Stimulated activated naive B cell treated with anti-CD40 and anti-IgM and Interleukin-4, amounts not matched to agents 10 μg/mL and 1 μg/mL and 100 μg/mL, for 72 hours (primary cell): Measurements from ENCODE around the gene MCF2L.
"Not testable (repeated sequence)": the region's sequence is repeated elsewhere in the genome, so short reads cannot be mapped to it uniquely, and the experiment has no call there.

Source experiments
- ATAC-seq, 2 donors: fragments of 150-1000 bp; cut with Tn5 transposase; replicated peaks; 2 replicates each; pipeline ENCODE4 v1.10.0; 2021; ENCODE audit warnings: moderate library complexity in 1 of 2
- DNase-seq: peaks from one replicate; pipeline ENCODE4 v3.0.0; 2021
- H3K27ac Mint-ChIP-seq: one replicate; pipeline ENCODE4 v1.8.0; 2022; ENCODE audit warnings: mild to moderate bottlenecking, mixed read lengths
- H3K27me3 Mint-ChIP-seq, 2 donors: one replicate each; pipeline ENCODE4 v1.8.0; 2022; ENCODE audit warnings: mixed read lengths in 2 of 2
- H3K36me3 Mint-ChIP-seq, 2 donors: one replicate each; pipeline ENCODE4 v1.8.0; 2022; ENCODE audit warnings: mixed read lengths in 2 of 2, mild to moderate bottlenecking in 1 of 2
- H3K4me1 Mint-ChIP-seq, 2 donors: one replicate each; pipeline ENCODE4 v1.8.0; 2022; ENCODE audit warnings: mixed read lengths in 2 of 2, mild to moderate bottlenecking in 1 of 2
- H3K4me3 Mint-ChIP-seq, 2 donors: one replicate each; pipeline ENCODE4 v1.8.0; 2022; ENCODE audit warnings: mild to moderate bottlenecking in 2 of 2, mixed read lengths in 2 of 2, moderate library complexity in 1 of 2
- H3K9me3 Mint-ChIP-seq, 2 donors: one replicate each; pipeline ENCODE4 v1.8.0; 2022; ENCODE audit warnings: mixed read lengths in 2 of 2, mild to moderate bottlenecking in 1 of 2

Gene MCF2L

DNA sequence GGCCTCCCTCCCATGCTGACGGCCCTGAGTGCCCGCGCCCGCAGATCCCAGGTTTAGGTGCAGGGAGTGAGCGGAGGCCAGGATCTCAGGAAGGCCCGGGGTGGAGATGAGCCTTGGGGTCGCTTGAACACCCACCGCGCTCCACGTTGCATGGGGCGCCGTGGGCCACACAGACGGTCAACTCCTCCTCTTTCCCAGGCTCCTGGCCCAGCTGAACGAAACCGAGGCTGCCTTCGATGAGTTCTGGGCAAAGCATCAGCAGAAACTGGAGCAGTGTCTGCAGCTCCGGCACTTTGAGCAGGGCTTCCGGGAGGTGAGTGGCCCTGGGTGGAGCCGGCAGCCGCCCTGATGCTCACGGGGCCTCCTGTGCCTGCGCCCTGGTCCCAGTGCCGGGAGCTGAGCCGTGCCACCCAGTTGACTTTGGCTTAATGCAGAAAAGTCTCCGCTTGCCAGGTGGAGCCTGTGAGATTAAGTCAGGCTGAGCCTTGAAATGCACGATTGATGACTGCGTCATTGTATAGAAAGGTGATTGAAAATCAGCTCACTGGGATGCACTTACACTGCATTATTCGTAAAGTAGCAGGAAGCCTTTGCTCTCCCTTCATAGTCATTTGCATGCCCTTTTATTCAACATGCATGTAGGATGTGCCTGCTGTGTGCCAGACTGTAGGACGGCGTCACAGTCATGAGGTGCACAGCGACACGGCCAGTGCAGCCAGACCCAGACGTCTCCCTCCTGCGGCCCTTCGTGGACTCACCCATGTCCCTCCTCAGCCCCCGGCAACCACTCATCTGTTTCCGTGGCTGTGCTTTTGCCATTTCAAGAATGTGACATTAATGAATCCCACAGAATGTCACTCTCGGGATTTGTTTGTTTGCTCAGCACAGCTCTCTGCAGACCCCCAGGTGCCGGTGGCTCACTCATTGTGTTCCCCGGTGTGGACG lies 101.1 kb downstream of the MCF2L start:
- no peaks in the 10 kb centered on the region for H3K4me1 Mint-ChIP-seq
- no peak overlapping the region for H3K4me3 Mint-ChIP-seq
- ATAC-seq (no peak), DNase-seq (no peak)
- no peaks in the 10 kb centered on the region for H3K27me3 Mint-ChIP-seq
- H3K27ac Mint-ChIP-seq = no peak overlapping the region
- H3K36me3 Mint-ChIP-seq = peaks cover 27 to 42% of the 10 kb centered on the region in 2 donors
- H3K9me3 Mint-ChIP-seq = peaks cover 4 to 12% of the 10 kb centered on the region in 2 donors

DNA sequence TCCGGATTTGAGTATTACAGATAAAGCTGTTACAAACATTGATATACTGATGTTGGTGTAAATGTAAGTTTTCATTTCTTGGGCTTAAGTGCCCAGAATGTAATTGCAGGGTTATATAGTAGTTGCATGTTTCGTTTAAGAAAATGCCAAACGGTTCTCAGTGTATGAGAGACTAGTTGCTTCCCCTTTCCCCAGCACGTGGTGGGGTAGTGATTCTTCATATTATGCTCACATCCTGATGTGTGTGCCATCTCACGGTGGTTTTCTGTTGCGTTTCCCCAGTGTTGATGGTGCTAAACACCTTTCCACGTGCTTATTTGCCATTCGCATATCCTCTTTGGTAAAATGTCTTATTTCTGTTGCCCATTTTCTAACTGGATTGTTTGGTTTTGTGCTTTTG lies 101.8 kb downstream of the MCF2L start:
- DNase-seq (no peak), ATAC-seq (no peak)
- H3K4me1 Mint-ChIP-seq = no peaks in the 10 kb centered on the region

DNA sequence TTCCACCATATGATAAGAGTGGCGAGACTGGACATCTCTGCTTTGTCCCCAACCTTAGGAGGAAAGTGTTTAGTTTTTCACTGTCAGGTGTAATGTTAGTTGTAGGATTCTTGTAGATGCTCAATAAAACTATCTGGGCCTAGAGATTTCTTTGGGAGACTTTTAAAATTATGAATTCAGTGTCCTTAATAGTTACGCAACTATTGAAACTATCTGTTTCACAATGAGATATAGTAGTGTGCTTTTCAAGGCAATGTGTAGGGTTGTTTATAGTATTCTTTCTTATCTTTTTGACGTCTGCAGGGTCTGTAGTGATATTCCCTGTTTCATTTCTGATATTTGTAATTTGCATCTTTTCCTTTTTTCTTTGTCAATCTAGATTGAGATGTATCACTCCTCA lies 103.4 kb downstream of the MCF2L start:
- no peak for ATAC-seq
- Mint-ChIP-seq H3K36me3 (peaks cover 36 to 46% of the 10 kb centered on the region in 2 donors), H3K9me3 (peaks cover 4 to 12% of the 10 kb centered on the region in 2 donors), H3K27ac (no peak overlapping the region), H3K4me3 (no peak overlapping the region), H3K4me1 (no peaks in the 10 kb centered on the region), H3K27me3 (no peaks in the 10 kb centered on the region)
- DNase-seq = no peak

More for the DNA sequence above, 101.8 kb downstream of the MCF2L start:
- H3K27me3 Mint-ChIP-seq = no peaks in the 10 kb centered on the region
- H3K27ac Mint-ChIP-seq = no peak overlapping the region
- H3K9me3 Mint-ChIP-seq = peaks cover 4 to 12% of the 10 kb centered on the region in 2 donors
- no peak overlapping the region for H3K4me3 Mint-ChIP-seq
- H3K36me3 Mint-ChIP-seq = peaks cover 32 to 46% of the 10 kb centered on the region in 2 donors

DNA sequence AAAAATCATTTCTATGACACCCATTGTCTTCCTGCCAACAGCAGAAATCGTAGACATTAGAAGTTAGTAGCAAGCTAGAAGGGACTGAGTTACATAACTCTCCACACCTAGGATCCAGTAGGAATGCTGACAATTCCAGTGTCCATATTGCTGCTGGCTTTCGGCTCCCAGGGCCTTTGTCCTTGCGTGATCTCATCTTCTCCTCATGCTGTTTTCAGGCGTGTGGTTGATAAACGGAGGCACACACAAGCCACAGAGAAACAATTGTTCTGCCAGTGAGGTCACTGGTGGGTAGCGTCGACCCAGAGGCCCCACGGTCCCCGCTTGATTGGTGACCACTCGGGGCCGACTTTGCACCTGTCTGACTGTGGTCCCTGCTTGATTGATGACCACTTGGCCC lies 104.9 kb downstream of the MCF2L start:
- ATAC-seq = no peak
- Mint-ChIP-seq H3K27me3 (no peaks in the 10 kb centered on the region), H3K36me3 (peaks cover 47 to 57% of the 10 kb centered on the region in 2 donors), H3K4me1 (no peaks in the 10 kb centered on the region), H3K27ac (no peak overlapping the region), H3K9me3 (peaks cover 4 to 12% of the 10 kb centered on the region in 2 donors), H3K4me3 (no peak overlapping the region)
- DNase-seq = no peak

DNA sequence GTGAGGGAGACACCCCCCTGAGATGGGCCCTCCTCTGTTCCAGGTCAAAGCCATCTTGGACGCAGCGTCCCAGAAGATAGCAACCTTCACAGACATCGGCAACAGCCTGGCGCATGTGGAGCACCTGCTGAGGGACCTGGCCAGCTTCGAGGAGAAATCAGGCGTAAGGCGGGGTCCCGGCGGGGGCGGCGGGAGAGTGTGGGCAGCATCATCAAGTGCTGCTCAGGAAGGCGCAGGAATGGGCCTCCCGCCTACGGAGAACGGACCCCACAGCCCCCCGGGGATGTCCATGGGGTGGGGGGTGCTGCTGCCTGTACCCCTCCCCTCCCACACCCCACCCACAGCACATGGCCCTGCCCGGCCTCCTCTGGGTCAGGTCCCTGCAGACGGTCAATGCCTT lies 105.4 kb downstream of the MCF2L start:
- Mint-ChIP-seq H3K4me3 (no peak overlapping the region), H3K27me3 (no peaks in the 10 kb centered on the region), H3K36me3 (peaks cover 48 to 57% of the 10 kb centered on the region in 2 donors), H3K4me1 (no peaks in the 10 kb centered on the region), H3K9me3 (peaks cover 4 to 12% of the 10 kb centered on the region in 2 donors), H3K27ac (no peak overlapping the region)
- DNase-seq = no peak
- no peak for ATAC-seq

DNA sequence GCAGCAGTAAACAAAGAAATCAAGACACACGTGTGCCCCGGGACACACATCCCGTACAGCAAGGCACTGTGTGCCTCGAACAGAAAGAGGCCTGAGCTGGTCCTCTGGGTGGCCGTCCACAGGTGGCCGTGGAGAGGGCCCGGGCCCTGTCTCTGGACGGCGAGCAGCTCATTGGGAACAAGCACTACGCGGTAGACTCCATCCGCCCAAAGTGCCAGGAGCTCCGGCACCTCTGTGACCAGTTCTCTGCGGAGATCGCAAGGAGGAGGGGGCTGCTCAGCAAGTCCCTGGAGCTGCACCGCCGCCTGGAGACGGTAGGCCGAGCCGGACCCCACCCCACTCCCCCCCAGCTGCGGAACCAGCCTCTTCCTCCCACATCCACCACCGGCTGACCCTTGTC lies 105.9 kb downstream of the MCF2L start:
- Mint-ChIP-seq H3K4me3 (no peak overlapping the region), H3K9me3 (peaks cover 4 to 12% of the 10 kb centered on the region in 2 donors), H3K27me3 (no peaks in the 10 kb centered on the region), H3K36me3 (peaks cover 49 to 57% of the 10 kb centered on the region in 2 donors), H3K4me1 (no peaks in the 10 kb centered on the region), H3K27ac (no peak overlapping the region)
- ATAC-seq = no peak
- no peak for DNase-seq

DNA sequence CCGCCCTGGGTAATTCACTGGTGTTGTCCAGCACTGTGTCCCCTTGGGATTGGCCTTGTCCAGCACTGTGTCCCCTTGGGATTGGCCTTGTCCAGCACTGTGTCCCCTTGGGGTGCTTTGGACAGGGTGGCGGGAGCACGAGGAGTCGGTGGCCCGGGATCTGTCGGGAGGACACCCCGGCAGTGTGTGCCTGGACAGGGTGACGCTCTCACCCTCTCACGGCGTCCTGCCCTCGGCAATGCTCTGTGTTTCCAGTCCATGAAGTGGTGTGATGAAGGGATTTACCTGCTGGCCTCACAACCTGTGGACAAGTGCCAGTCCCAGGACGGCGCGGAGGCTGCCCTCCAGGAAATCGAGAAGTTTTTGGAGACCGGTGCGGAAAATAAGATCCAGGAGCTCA lies 106.7 kb downstream of the MCF2L start:
- no peak overlapping the region for H3K27ac Mint-ChIP-seq
- DNase-seq (no peak), ATAC-seq (no peak)
- H3K9me3 Mint-ChIP-seq = peaks cover 4 to 12% of the 10 kb centered on the region in 2 donors
- H3K36me3 Mint-ChIP-seq = peaks cover 44 to 52% of the 10 kb centered on the region in 2 donors
- no peak overlapping the region for H3K4me3 Mint-ChIP-seq
- H3K4me1 Mint-ChIP-seq = no peaks in the 10 kb centered on the region
- no peaks in the 10 kb centered on the region for H3K27me3 Mint-ChIP-seq

DNA sequence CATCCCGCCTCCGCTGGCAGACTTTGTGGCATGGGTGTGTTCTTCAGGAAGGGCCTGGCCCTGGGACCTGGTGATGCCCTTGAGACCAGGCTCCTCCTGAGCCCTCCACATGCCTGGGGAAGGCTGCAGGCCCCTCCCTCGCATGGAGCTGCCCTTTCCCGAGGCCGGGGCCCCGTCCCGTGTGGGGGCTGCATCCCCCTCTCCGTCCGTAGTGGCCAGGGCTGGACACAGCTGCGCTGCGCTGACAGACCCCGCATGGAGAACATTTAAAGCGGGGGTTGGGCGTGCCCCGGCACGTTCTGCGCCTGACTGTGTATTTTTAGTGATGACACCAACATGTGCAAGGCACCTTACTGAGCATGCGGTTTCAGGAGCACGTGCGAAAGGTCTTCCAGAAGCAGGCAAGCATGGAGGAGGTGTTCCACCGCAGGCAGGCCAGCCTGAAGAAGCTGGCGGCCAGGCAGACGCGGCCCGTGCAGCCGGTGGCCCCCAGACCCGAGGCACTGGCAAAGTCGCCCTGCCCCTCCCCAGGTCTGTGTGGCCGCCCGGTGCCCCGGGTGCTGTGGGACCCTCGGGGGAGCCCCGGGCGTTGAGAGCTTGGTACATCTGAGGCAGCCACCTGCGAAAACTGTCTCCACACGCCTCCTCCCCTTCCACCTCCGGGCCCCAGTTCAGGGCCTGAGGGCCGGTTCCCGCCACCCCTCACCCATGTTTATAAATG lies 107.8 kb downstream of the MCF2L start:
- no peak overlapping the region for H3K4me3 Mint-ChIP-seq
- ATAC-seq (no peak), DNase-seq (no peak)
- H3K36me3 Mint-ChIP-seq = peaks cover 36 to 41% of the 10 kb centered on the region in 2 donors
- H3K27me3 Mint-ChIP-seq = no peaks in the 10 kb centered on the region
- no peaks in the 10 kb centered on the region for H3K4me1 Mint-ChIP-seq
- H3K27ac Mint-ChIP-seq = no peak overlapping the region
- H3K9me3 Mint-ChIP-seq = peaks cover 2 to 8% of the 10 kb centered on the region in 2 donors

DNA sequence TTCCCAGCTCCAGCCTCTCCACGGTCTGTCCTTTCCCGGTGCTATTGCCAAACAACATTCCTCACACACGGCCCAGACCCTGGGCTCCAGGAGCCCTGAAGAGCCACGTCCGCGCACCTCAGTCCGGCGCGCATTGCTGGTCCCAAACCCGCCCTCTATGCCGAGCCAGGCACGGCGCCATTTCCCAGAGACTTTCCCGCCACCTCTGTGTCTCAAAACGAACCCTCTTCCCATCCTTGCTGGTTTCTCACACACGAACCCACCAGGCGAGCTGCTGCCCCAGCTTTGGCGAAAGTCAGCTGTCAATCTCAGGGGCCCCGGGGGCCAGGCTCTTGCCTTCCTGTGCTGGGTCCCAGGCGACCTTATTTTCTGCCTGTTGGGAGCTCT lies 108.5 kb downstream of the MCF2L start:
- H3K27me3 Mint-ChIP-seq = no peaks in the 10 kb centered on the region
- ATAC-seq = no peak
- no peak for DNase-seq
- no peaks in the 10 kb centered on the region for H3K4me1 Mint-ChIP-seq
- peaks cover 2 to 6% of the 10 kb centered on the region in 2 donors for H3K9me3 Mint-ChIP-seq
- H3K36me3 Mint-ChIP-seq = peaks cover 34 to 35% of the 10 kb centered on the region in 2 donors
- H3K4me3 Mint-ChIP-seq = no peak overlapping the region
- no peak overlapping the region for H3K27ac Mint-ChIP-seq

DNA sequence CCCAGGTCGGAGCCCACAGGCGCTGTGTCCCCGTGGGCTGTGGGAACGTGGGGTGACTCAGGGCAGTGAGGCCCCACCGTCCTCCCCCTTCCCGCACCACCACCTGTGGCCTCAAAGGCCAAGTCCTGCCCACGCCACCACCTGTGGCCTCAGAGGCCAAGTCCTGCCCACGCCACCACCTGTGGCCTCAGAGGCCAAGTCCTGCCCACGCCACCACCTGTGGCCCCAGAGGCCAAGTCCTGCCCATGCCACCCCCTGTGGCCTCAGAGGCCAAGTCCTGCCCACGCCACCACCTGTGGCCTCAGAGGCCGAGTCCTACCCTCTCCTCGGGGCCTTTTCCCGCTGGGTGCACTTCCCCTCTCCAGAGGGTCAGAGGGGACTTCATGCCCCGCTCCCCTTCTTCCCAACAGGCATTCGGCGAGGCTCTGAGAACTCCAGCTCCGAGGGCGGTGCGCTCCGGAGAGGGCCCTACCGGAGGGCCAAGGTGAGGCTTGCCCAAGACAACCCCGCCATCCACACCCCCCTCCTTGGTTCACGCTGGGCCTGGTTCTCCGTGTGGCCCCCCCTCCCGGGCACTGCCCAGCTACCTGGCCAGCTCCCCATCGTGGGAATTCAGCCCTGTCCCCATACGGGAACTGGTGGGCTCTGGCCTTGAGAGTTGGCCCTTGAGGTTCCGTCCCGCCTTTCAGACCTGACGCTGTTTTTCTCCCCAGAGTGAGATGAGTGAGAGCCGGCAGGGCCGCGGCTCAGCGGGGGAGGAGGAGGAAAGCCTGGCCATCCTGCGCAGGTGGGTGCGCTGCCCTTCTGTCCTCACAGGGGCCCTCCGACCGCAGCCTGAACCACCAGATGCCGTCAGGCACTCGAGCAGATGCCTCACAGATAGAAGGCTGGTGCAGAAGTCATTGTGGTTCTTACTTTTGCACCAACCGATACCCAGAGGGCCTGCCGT lies 109.2 kb downstream of the MCF2L start:
- Mint-ChIP-seq H3K9me3 (no peaks in the 10 kb centered on the region), H3K27ac (no peak overlapping the region), H3K36me3 (peaks cover 28 to 30% of the 10 kb centered on the region in 2 donors), H3K4me1 (no peaks in the 10 kb centered on the region), H3K4me3 (no peak overlapping the region), H3K27me3 (no peaks in the 10 kb centered on the region)
- ATAC-seq (no peak), DNase-seq (no peak)

DNA sequence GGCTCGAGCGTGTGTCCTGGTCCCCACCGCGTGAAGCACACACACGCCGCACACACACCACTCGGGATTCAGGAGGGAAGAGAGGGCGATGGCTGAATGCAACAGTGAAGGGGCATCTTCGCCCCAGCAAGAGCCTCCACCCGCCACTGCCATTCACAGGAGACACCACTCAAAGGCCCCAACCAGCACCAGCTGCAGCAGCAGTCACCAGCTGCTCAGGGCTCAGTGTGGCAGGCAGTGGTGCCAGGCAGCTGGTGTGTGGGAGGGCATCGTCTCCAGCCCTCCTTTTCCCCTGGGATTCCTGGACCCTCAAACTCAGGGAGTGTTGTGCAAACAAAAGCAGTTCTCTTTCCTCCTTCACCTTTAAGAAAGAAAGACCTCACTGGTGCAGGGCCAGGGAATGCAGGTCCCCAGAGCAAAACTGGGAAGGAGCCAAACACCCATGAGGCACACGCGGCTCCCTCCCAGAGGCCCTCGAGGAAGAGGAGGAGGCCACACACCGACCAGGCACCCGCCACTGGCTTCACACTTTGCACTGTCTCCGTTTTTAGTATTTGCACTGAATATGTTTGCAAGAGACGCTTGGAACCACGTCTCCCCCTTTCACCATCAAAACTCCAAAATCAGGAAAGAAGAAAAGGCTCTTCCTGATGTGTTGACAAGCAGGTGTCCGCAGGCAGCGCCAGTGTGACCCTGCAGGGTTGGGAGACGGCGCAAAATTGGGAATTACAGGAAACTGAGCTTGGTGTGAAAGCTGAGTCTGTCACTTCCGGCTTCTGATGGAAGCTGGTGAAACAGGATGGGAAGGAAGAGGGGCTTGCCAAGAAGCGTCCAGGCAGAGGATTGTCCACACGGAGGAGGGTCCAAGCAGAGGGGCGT lies 110.1 kb downstream of the MCF2L start:
- Mint-ChIP-seq H3K27me3 (no peaks in the 10 kb centered on the region), H3K27ac (no peak overlapping the region), H3K4me1 (no peaks in the 10 kb centered on the region), H3K4me3 (no peak overlapping the region), H3K9me3 (no peaks in the 10 kb centered on the region), H3K36me3 (peaks cover 26 to 28% of the 10 kb centered on the region in 2 donors)
- DNase-seq = no peak
- no peak for ATAC-seq

DNA sequence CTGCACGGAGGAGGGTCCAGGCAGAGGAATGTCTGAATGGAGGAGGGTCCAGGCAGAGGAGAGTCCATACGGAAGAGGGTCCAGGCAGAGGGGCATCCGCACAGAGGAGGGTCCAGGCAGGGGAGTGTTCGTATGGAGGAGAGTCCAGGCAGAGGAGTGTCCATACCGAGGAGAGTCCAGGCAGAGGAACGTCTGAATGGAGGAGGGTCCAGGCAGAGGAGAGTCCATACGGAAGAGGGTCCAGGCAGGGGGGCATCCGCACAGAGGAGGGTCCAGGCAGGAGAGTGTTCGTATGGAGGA lies 110.7 kb downstream of the MCF2L start:
- not testable (repeated sequence) for H3K27me3 Mint-ChIP-seq, H3K27ac Mint-ChIP-seq, H3K9me3 Mint-ChIP-seq, H3K4me3 Mint-ChIP-seq, H3K4me1 Mint-ChIP-seq, DNase-seq, ATAC-seq
- H3K36me3 Mint-ChIP-seq = peaks cover 23 to 26% of the 10 kb centered on the region in 2 donors

DNA sequence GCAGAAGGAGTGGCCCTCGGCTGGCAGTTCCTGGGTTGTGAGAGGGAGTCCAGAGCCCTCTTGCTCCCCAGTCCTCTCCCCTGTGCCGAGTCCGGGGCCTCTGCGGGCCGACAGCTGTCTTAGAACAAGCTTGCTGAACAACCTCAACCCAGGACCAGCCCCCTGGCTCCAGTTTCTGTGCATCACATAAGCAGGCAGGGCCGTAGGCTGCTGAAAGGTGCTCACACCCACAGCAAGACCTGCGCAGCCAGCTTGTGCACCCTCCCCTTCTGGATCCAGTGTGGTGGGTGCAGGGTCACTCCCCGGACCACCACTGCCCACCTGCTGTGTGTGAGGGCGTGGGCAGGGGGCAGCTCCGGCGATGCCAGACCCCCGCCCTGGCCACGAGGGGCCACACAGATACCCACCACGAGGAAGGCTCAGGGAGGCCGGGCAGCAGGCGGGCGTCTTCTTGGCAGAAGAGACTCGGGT lies 111.4 kb downstream of the MCF2L start:
- Mint-ChIP-seq H3K27me3 (no peaks in the 10 kb centered on the region), H3K9me3 (no peaks in the 10 kb centered on the region), H3K4me3 (no peak overlapping the region), H3K4me1 (no peaks in the 10 kb centered on the region), H3K36me3 (peaks cover 25% of the 10 kb centered on the region in 2 donors), H3K27ac (no peak overlapping the region)
- DNase-seq (no peak), ATAC-seq (no peak)
